GM18867 (cell line): Measurements from ENCODE around the gene ZSWIM4.

Experiments used
- ATAC-seq: cut with Tn5 transposase; IDR thresholded peaks from one replicate; pipeline ENCODE4 v1.9.1; 2021; ENCODE audit warnings: mild to moderate bottlenecking, moderate library complexity; ENCODE audit not compliant: unreplicated experiment

ZSWIM4 gene

DNA sequence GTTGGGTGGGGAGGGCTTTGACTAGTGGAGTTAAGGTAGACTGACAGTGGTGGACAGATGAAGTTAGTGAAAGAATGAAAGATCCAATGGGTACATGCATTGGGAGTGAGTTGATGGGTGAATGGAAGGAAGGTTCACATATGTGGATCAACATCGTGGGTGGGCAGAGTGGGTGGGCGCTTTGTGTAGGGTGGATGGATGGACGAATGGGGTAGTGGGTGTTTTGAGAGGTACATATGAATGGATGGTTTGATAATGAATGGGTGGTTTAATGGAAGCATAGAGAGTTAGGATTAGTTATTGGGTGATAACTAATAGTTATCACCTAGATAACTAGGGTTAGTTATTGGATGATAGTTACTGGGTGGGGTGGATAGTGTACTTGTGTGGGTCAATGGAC is 11.5 kb downstream of the ZSWIM4 start:
- no peak for ATAC-seq

GRCh38 chr19:13807421-13808021 is 12.3 kb downstream of the ZSWIM4 start:
- no peak for ATAC-seq

GRCh38 chr19:13808856-13809255 is 13.6 kb downstream of the ZSWIM4 start:
- ATAC-seq: no peak

- ATAC-seq: no peak
Observed at GRCh38 chr19:13812544-13812943, 17.3 kb downstream of the ZSWIM4 start.

GRCh38 chr19:13813147-13813546 is 17.9 kb downstream of the ZSWIM4 start:
- no peak for ATAC-seq

GRCh38 chr19:13814550-13814949 is 19.3 kb downstream of the ZSWIM4 start:
- no peak for ATAC-seq

- ATAC-seq: no peak
Observed at GRCh38 chr19:13817018-13817614, 21.9 kb downstream of the ZSWIM4 start.

DNA sequence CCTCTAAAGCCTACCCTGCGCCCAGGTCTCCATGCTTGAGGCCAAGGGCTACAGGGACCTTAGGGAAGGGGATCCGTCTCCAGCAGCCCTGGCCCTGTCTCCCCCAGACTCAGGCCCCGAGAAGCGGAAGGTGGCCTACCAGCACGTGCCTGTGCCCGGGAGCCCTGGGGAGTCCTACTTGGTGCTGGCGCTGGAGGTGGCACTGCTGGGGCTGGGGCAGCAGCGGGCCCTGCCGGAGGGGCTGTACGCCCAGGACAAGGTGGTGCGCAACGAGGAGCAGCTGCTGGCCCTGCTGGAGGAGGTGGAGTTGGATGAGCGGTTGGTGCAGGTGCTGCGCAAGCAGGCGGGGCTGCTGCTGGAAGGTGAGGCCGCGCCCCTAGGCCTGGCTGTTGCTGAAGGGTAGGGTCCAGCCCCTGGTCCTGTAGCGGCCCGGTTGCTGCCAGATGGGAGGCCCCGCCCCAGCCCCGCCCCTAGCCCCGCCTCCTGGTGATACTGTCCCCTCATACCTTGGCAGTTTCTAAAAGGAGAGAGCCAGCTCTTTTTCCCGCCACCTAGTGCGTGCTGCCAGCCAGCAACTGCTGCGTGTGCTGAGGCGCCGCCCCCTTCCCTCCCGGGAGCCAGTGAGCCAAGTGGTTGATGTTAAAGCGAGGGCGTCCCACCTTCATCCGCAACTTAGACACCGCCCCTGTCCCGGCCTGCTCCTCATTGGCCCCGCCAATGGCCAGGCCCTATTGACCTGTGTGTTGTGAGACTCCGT is 22.6 kb downstream of the ZSWIM4 start:
- no peak for ATAC-seq

- no peak for ATAC-seq
Observed at GRCh38 chr19:13819238-13819637, 24.0 kb downstream of the ZSWIM4 start.

GRCh38 chr19:13821292-13821691 is 26.0 kb downstream of the ZSWIM4 start:
- ATAC-seq: no peak

- ATAC-seq: no peak
Observed at GRCh38 chr19:13823256-13823655, 28.0 kb downstream of the ZSWIM4 start.

- ATAC-seq: no peak
Observed at GRCh38 chr19:13823901-13824300, 28.7 kb downstream of the ZSWIM4 start.

DNA sequence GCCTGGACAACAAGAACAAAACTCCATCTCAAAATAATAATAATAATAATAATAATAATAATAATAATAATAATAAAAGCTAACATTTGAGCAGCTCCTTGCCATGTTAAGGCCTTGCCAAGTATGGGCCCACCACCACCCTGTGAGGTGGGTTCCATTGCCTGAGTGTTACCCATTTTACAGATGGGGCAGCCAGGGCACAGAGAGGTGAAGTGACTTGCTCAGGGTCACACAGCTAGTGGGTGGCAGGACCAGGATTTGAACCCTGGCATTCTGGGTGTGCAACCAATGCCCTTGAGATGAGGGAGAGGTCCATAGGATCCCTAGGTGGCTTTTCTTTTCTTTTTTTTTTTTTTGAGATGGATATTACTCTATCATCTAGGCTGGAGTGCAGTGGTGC is 29.5 kb downstream of the ZSWIM4 start:
- no peak for ATAC-seq

- no peak for ATAC-seq
Observed at GRCh38 chr19:13825489-13826441, 30.5 kb downstream of the ZSWIM4 start.

GRCh38 chr19:13826652-13827235 is 31.5 kb downstream of the ZSWIM4 start:
- no peak for ATAC-seq

- ATAC-seq: no peak
Observed at GRCh38 chr19:13827656-13828055, 32.4 kb downstream of the ZSWIM4 start.

GRCh38 chr19:13830114-13830740 is 35.0 kb downstream of the ZSWIM4 start:
- no peak for ATAC-seq

- ATAC-seq: no peak
Observed at GRCh38 chr19:13830741-13831536, 35.7 kb downstream of the ZSWIM4 start.
